Cerebellar cortex (tissue), 1 donor: ENCODE results near the gene SNRPB.
A peak's percentile ranks its signal among the peaks of the same experiment; 100 is the strongest.

Experiments used
- DNase-seq: peaks from one replicate; pipeline ENCODE4 v3.0.0-alpha.2; 2015; ENCODE audit warnings: low spot score

SNRPB gene

GRCh38 chr20:2475850-2476741 is 5.5 kb upstream of the SNRPB start:
- DNase-seq = no peak

GRCh38 chr20:2473516-2473915 is 2.9 kb upstream of the SNRPB start:
- DNase-seq = no peak

- peak; percentile 27 for DNase-seq
Measured at GRCh38 chr20:2469991-2470422, 582 bp downstream of the SNRPB start.

GRCh38 chr20:2468581-2469407 is 1.8 kb downstream of the SNRPB start:
- no peak for DNase-seq

- no peak for DNase-seq
Measured at GRCh38 chr20:2467412-2467811, 3.2 kb downstream of the SNRPB start.

DNA sequence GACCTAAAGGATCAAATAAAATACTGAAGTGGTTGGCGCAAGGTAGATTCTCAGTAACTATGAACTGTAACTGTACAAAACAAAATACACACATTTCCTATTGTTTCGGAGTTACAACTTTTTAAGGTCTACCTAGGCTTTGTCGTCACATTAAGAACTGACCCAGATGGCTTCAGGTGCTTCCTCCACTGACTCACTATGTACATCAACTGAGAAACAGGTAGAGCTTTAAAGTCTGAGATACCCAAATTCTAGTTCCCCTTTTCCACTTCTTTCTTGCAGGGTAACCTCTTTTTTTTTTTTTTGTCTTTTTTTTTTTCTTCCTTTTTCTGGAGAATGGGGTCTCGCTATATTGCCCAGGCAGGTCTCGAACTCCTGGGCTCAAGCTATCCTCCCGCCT is 5.5 kb downstream of the SNRPB start:
- no peak for DNase-seq

DNA sequence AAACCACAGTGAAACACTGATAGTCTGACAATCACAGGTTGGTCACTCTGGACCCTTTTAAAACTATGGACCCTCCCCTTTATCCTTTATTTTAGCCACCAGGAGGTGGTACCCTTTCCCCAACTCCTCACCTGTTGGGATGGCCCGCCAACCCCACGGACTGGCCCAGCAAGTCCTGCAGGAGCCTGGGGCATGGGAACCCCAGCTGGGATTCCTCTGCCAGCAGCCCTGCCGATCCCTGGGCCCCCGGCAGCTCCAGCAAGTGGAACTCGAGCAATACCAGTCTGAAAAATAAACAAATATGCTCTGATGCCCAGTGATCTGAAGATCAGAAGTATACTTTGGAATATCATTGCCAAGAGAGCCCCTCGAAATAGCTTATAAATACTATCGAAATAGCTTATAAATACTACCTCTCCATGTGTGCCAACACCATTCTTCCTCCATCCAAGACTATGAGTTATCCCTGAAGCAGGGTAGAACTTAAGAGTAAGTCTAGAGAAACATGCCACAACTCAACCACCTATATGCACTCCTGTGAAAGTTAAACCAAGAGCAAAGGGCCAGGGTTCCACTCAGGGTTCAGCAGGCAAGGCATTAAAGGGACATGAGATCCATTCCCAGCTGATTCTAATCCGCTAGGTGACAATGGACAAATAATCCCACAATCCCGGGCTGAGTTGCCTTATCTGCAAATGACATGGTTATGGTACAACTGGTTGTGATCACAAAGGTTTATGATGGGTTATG is 6.8 kb downstream of the SNRPB start:
- DNase-seq = no peak

DNA sequence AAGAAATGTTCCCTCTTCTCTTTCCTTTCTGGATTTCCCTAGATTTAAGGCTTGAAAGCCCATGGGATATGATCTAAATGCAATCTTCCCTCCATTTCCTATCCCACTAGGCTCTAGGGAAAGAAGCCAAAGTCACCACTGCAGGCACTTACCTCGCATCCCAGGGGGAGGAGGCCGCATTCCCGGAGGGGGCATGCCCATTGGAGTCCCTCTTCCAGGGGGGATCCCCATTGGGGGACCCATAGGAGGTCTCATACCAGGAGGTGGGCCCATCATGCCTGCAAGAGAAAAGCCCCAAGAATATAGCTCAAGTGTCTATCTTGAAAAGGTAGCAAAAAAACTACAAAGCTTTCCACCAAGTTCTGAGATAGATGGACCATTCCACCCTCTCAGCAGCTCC is 8.1 kb downstream of the SNRPB start:
- no peak for DNase-seq

- no peak for DNase-seq
Measured at GRCh38 chr20:2460752-2461424, 9.7 kb downstream of the SNRPB start.

DNA sequence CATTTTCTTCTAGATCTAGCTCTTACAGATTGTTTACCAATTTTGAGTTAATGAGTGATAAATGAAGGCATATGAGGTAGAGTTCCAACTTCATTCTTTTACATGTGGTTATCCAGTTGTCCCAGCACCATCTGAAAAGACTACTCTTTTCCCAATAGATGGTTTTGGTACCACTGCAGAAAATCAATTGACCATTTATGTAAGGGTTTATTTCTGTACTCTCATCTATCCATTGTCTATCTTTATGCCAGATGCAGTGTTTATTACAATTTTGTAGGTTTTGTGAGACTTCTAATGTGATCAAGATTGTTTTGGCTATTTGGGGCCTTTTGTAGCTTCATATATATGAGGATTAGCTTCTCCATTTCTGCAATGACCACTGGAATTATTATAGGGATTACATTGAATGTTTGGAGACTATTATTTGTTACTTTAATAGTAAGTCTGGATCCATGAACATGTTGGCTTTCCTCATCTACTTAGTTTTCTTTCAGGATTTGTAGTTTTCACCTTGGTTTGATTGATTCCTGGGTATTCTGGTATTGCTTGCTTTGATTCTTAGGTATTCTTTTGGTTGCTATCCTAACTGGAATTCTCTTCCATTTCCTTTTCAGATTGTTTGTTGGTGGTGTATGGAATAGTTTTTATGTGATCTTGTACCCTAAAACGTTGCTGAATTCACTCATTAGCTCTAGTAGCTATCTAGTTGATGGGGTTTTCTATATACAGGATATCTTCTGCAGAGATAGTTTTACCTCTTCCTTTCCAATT is 10.4 kb downstream of the SNRPB start:
- no peak for DNase-seq

- no peak for DNase-seq
Measured at GRCh38 chr20:2458919-2459499, 11.6 kb downstream of the SNRPB start.

DNA sequence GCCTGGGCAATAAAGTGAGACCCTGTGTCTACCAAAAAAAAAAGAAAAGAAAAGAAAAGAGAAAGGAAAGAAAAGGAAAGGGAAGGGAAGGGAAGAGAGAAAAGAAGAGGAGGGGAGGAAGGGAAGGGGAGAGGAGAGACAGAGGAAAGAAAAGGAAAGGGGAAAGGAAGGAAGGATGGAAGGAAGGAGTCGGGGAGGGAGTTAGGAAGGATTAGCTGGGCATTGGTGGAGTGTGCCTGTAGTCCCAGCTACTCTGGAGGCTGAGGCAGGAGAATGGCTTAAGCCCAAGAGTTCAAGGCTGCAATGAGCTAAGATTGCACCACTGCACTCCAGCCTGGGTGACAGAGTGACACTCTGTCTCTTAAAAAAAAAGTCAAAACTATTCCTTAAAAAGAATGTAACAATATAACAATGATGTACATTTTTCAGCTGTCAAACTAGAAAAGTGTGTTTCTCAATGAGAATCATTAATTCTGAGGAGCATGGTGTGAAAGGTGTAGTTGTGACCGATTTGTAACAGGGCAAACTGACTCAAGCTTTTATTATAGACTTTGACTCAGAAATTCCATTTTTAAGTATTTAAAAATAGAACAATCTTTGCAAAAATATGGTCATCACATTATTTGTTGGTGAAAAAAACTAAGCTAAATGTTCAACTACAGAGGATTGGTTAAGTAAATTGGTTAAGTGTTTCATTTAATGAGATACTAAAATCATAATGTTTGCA is 14.7 kb downstream of the SNRPB start:
- DNase-seq = no peak

DNA sequence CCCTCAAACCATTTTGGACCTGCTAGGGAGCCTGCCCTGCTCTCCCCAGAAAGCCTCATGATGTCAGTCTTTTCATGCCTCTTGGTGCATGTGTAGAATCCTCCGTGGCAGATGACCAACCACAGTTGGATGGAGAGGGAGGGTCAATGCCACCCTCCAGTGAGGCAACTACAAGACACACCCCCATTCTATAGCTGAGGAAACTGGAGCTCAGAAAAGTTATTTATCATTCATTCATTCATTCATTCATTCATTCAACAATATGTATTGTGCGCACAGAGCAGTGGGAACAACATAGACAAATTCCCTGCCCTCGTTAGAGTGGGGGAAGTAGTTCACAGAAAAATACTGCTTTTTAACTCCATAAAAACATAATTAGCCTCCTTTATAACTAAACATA is 16.8 kb downstream of the SNRPB start:
- DNase-seq = no peak

DNA sequence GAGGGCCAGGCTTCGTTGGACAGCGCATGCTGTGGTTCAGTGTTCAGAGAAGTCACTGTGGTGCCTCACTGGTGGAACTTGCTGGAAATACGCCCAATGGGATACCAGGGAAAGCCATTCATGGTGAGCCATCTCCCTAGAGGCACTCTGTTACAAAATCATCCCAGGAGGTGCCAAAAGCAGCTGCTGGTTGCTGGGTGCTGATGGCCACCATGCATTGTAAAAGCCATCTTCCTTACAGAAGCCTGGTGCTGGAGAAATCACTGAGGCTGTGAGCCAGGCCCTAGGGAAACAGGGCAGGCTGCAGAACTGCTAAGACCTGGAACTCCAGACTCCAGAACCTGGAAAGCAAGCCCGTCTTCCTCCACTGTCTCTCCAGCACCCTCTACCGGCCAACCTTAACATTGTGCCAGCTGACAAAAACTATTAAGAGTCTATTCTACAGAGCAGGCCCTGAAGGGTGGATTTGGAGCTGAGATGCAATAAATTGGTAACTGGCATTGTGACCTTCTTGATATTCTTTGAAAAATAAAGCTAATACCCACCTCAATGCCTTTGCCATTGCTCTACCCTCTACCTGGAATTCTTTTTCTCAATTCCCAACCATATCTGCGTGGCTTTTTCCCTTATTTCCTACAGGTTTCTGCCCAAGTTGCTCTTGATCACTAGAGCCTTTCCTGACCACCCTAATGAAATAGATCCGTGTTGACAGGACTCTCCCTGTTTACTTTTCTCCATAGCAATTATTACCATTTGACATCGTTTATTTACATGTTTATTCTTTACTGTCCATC is 18.5 kb downstream of the SNRPB start:
- DNase-seq = peak; percentile 79

GRCh38 chr20:2451422-2451821 is 19.2 kb downstream of the SNRPB start:
- no peak for DNase-seq

DNA sequence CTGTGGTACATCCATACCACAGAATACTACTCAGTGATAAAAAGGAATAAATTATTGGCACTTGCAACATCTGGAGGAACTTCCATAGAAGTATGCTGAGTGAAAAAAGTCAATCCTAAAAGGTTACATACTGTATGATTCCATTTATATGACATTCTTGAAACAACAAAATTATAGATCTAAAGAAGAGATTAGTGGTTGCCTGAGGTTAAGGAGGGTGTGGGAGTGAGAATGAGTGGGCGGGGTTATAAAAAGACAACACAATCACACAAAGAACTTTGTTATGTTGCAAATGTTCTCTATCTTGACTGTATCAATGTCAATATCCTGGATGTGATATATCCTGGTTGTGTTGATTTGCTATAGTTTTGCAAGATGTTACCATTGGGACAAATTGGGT is 21.2 kb downstream of the SNRPB start:
- no peak for DNase-seq

- no peak for DNase-seq
Measured at GRCh38 chr20:2446845-2447244, 23.7 kb downstream of the SNRPB start.

DNA sequence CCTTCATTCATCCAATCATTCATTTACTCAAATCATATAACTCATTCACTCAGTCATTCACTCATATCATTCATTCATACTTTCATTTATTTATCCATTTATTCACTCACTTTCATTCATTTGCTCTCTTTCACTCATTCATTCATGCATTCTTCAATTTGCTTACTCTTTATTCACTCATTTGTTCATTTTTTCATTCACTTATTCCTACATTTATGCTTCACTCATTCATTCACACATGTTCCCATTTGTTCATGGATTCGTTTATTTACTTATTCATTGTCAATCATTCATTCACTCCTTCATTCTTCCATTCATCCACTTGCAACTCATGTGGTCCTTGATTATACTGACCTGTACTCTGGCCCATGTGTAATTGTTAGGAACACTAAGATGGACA is 39.4 kb downstream of the SNRPB start:
- no peak for DNase-seq

- no peak for DNase-seq
Measured at GRCh38 chr20:2430538-2430937, 40.1 kb downstream of the SNRPB start.
